ENCODE measurements around the gene PRKCA. TPM values are rescaled to one million over a fixed set of nuclear protein-coding genes. Genes with fewer than 3 reads are reported as not detected.

PRKCA gene
- polyA plus RNA-seq, 1 experiment: 66.8 TPM

- peak; percentile 46 for DNase-seq (ENCODE audit: low read depth, low spot score)
- Histone ChIP-seq H3K27me3 (ENCODE audit: control insufficient read depth, insufficient read depth, low read length) (no peaks in the 10 kb centered on the region), H3K4me3 (ENCODE audit: low read depth, low read length) (no peak overlapping the region), H3K27ac (ENCODE audit: low read depth, low read length) (peak overlapping the region; percentile 3), H3K9me3 (ENCODE audit: control insufficient read depth, insufficient read depth, low read length) (no peaks in the 10 kb centered on the region)
- ChIA-PET POLR2A (interaction anchor here (0.6 to 0.8 kb wide), 2 partner anchors 74 to 301 kb away, joined by 3 to 4 read pairs; no protein-coding TSS in a partner anchor), CTCF (interaction anchor here (0.5 to 2.0 kb wide), 3 partner anchors 29 to 454 kb away, joined by 3 to 9 read pairs (median 3); no protein-coding TSS in a partner anchor)
- TF ChIP-seq CTCF (IDR thresholded peaks at IDR 0.05; ENCODE audit: low read depth, low read length): no peak
Observed at GRCh38 chr17:66654106-66654740, 351.8 kb downstream of the PRKCA start.

GRCh38 chr17:66654764-66655163, 352.4 kb downstream of the PRKCA start:
- CTCF ChIA-PET: interaction anchor here (0.8 to 2.0 kb wide), 2 partner anchors 29 to 454 kb away, joined by 3 to 9 read pairs; no protein-coding TSS in a partner anchor
- DNase-seq (ENCODE audit: low read depth, low spot score): no peak
- POLR2A ChIA-PET: interaction anchor here (0.6 kb wide), 1 partner anchor 301 kb away, joined by 4 read pairs; no protein-coding TSS in a partner anchor
- Histone ChIP-seq H3K4me3 (ENCODE audit: low read depth, low read length) (no peak overlapping the region), H3K27me3 (ENCODE audit: control insufficient read depth, insufficient read depth, low read length) (no peaks in the 10 kb centered on the region), H3K27ac (ENCODE audit: low read depth, low read length) (peak overlapping the region; percentile 3), H3K9me3 (ENCODE audit: control insufficient read depth, insufficient read depth, low read length) (no peaks in the 10 kb centered on the region)
- no peak for TF ChIP-seq CTCF (IDR thresholded peaks at IDR 0.05; ENCODE audit: low read depth, low read length)

GRCh38 chr17:66655461-66655860, 353.0 kb downstream of the PRKCA start:
- TF ChIP-seq CTCF (IDR thresholded peaks at IDR 0.05; ENCODE audit: low read depth, low read length): no peak
- no peak overlapping the region for H3K27ac ChIP-seq (ENCODE audit: low read depth, low read length)
- no peaks in the 10 kb centered on the region for H3K9me3 ChIP-seq (ENCODE audit: control insufficient read depth, insufficient read depth, low read length)
- DNase-seq (ENCODE audit: low read depth, low spot score): no peak
- ChIA-PET CTCF (interaction anchor here (1.0 kb wide), 1 partner anchor 455 kb away, joined by 3 read pairs; no protein-coding TSS in a partner anchor), POLR2A (interaction anchor here (0.6 to 1.0 kb wide), 3 partner anchors 14 to 186 kb away, joined by 3 to 4 read pairs (median 3); no protein-coding TSS in a partner anchor)
- no peaks in the 10 kb centered on the region for H3K27me3 ChIP-seq (ENCODE audit: control insufficient read depth, insufficient read depth, low read length)
- no peak overlapping the region for H3K4me3 ChIP-seq (ENCODE audit: low read depth, low read length)

GRCh38 chr17:66655861-66656260, 353.4 kb downstream of the PRKCA start:
- H3K27ac ChIP-seq (ENCODE audit: low read depth, low read length): peak overlapping the region; percentile 33
- ChIA-PET POLR2A (interaction anchor here (0.6 to 1.0 kb wide), 3 partner anchors 13 to 186 kb away, joined by 3 to 4 read pairs (median 3); no protein-coding TSS in a partner anchor), CTCF (interaction anchor here (1.0 kb wide), 1 partner anchor 456 kb away, joined by 3 read pairs; no protein-coding TSS in a partner anchor)
- DNase-seq (ENCODE audit: low read depth, low spot score): no peak
- H3K27me3 ChIP-seq (ENCODE audit: control insufficient read depth, insufficient read depth, low read length): no peaks in the 10 kb centered on the region
- H3K4me3 ChIP-seq (ENCODE audit: low read depth, low read length): no peak overlapping the region
- no peak for TF ChIP-seq CTCF (IDR thresholded peaks at IDR 0.05; ENCODE audit: low read depth, low read length)
- no peaks in the 10 kb centered on the region for H3K9me3 ChIP-seq (ENCODE audit: control insufficient read depth, insufficient read depth, low read length)
